IMR-90 (cell line): ENCODE results near the gene RARRES2. TPM values are rescaled to one million over a fixed set of nuclear protein-coding genes. Genes with fewer than 3 reads are reported as not detected.

ENCODE experiments used
- ATAC-seq: fragments of 200-7000 bp; cut with Tn5 transposase; 2 replicates; pipeline ENCODE4 v1.9.1; 2020; ENCODE audit warnings: low read depth, mild to moderate bottlenecking, moderate library complexity
- BruUV-seq: library from RNA; stranded (reverse); fragments of 400-500 nt; replicated peaks from 2 replicates; lab custom pipeline; 2021; lab: Mats Ljungman, UMichigan
- CTCF ChIA-PET: fragments of 300-600 bp; formaldehyde crosslinking; extraction: SDS; loops from one replicate; lab custom pipeline; 2021; ENCODE audit warnings: antibody characterized with exemption; lab: Yijun Ruan, JAX
- POLR2A ChIA-PET: fragments of 300-600 bp; sonication (Branson Sonifier 250); formaldehyde crosslinking; loops from one replicate; lab custom pipeline; 2022; ENCODE audit warnings: antibody characterized with exemption; ENCODE audit not compliant: unreplicated experiment; lab: Charles Lee
- DNase-seq: peaks from one replicate; pipeline ENCODE4 v3.0.0; 2013
- H2AFZ ChIP-seq: replicated peaks from 2 replicates; pipeline ENCODE3; 2013; ENCODE audit warnings: low read length, mild to moderate bottlenecking; ENCODE audit not compliant: poor library complexity
- H2AK5ac ChIP-seq: 2 replicates; pipeline ENCODE4 v1.6.1; 2013; ENCODE audit warnings: low read depth, low read length, inconsistent platforms
- H2AK9ac ChIP-seq: replicated peaks from 2 replicates; pipeline ENCODE3; 2013; ENCODE audit warnings: mild to moderate bottlenecking, low read depth, low read length, moderate library complexity; ENCODE audit not compliant: poor library complexity
- H2BK120ac ChIP-seq: 2 replicates; pipeline ENCODE4 v1.6.1; 2013; ENCODE audit warnings: low read depth, low read length, inconsistent platforms
- H2BK15ac ChIP-seq: 3 replicates; pipeline ENCODE4 v1.6.1; 2013; ENCODE audit warnings: low read depth, low read length, inconsistent platforms
- H2BK20ac ChIP-seq: 2 replicates; pipeline ENCODE4 v1.6.1; 2013; ENCODE audit warnings: low read depth, mild to moderate bottlenecking, inconsistent platforms, low read length, moderate library complexity
- H2BK5ac ChIP-seq: 2 replicates; pipeline ENCODE4 v1.6.1; 2013; ENCODE audit warnings: mild to moderate bottlenecking, low read depth, low read length, inconsistent platforms; ENCODE audit not compliant: poor library complexity, severe bottlenecking
- H3K14ac ChIP-seq: replicated peaks from 2 replicates; pipeline ENCODE4 v1.6.1; 2013; ENCODE audit warnings: low read depth, low read length, inconsistent platforms
- H3K18ac ChIP-seq: 2 replicates; pipeline ENCODE4 v1.6.1; 2013; ENCODE audit warnings: low read depth, low read length, control low read depth
- H3K23ac ChIP-seq: 2 replicates; pipeline ENCODE4 v1.6.1; 2013; ENCODE audit warnings: low read depth, low read length, inconsistent platforms
- H3K27ac ChIP-seq: 2 replicates; pipeline ENCODE4 v1.5.1; 2013; ENCODE audit warnings: mild to moderate bottlenecking, control low read depth, low read length; ENCODE audit not compliant: insufficient read depth
- H3K27me3 ChIP-seq: 2 replicates; pipeline ENCODE4 v1.6.1; 2013; ENCODE audit warnings: low read length; ENCODE audit not compliant: control insufficient read depth, insufficient read depth
- H3K36me3 ChIP-seq: 2 replicates; pipeline ENCODE4 v1.6.1; 2013; ENCODE audit warnings: low read length, mixed read lengths; ENCODE audit not compliant: control insufficient read depth, insufficient read depth
- H3K4ac ChIP-seq: 2 replicates; pipeline ENCODE4 v1.6.1; 2013; ENCODE audit warnings: low read depth, low read length, inconsistent platforms
- H3K4me1 ChIP-seq: 2 replicates; pipeline ENCODE4 v1.6.1; 2013; ENCODE audit warnings: low read length, mixed read lengths; ENCODE audit not compliant: control insufficient read depth, insufficient read depth
- H3K4me2 ChIP-seq: 2 replicates; pipeline ENCODE4 v1.6.1; 2013; ENCODE audit warnings: low read depth, mild to moderate bottlenecking, control low read depth, low read length, moderate library complexity
- H3K4me3 ChIP-seq: 2 replicates; pipeline ENCODE4 v1.5.1; 2013; ENCODE audit warnings: low read depth, mild to moderate bottlenecking, control low read depth, low read length, moderate library complexity; ENCODE audit not compliant: insufficient read depth
- H3K56ac ChIP-seq: 2 replicates; pipeline ENCODE4 v1.6.1; 2013; ENCODE audit warnings: low read length, inconsistent platforms; ENCODE audit not compliant: insufficient read depth; ENCODE audit errors: extremely low read depth
- H3K79me1 ChIP-seq, 2 experiments: 2 replicates each; pipeline ENCODE4 v1.6.1; 2013; ENCODE audit warnings: low read length in 2 of 2, inconsistent platforms in 1 of 2, low read depth in 1 of 2
- H3K9ac ChIP-seq: 2 replicates; pipeline ENCODE4 v1.6.1; 2013; ENCODE audit warnings: low read depth, low read length, control low read depth
- H3K9me1 ChIP-seq: 2 replicates; pipeline ENCODE4 v1.6.1; 2013; ENCODE audit warnings: low read length, inconsistent platforms; ENCODE audit not compliant: insufficient read depth
- H3K9me3 ChIP-seq: 2 replicates; pipeline ENCODE4 v1.6.1; 2013; ENCODE audit warnings: low read length; ENCODE audit not compliant: control insufficient read depth, insufficient read depth
- H4K20me1 ChIP-seq: 2 replicates; pipeline ENCODE4 v1.6.1; 2013; ENCODE audit warnings: low read length, inconsistent platforms; ENCODE audit not compliant: insufficient read depth
- H4K5ac ChIP-seq: 2 replicates; pipeline ENCODE4 v1.6.1; 2013; ENCODE audit warnings: mild to moderate bottlenecking, low read depth, low read length, control low read depth
- H4K8ac ChIP-seq, 2 experiments: 2 replicates each; pipeline ENCODE4 v1.6.1; 2013; ENCODE audit warnings: low read depth in 2 of 2, low read length in 2 of 2, control low read depth in 1 of 2, inconsistent platforms in 1 of 2
- H4K91ac ChIP-seq: 2 replicates; pipeline ENCODE4 v1.6.1; 2013; ENCODE audit warnings: low read depth, low read length, inconsistent platforms; ENCODE audit not compliant: insufficient read depth
- CTCF ChIP-seq: conservative IDR thresholded peaks from 2 replicates; pipeline ENCODE4 v1.5.1; 2012; ENCODE audit warnings: mild to moderate bottlenecking, low read depth, low read length, improper control_type of control experiment
- RCOR1 ChIP-seq: IDR thresholded peaks from 2 replicates; pipeline ENCODE4 v1.6.1; 2012; ENCODE audit warnings: mild to moderate bottlenecking, low read length, improper control_type of control experiment; ENCODE audit not compliant: insufficient replicate concordance
- RFX5 ChIP-seq: IDR thresholded peaks from 2 replicates; pipeline ENCODE4 v1.8.0; 2012; ENCODE audit warnings: low read depth, mild to moderate bottlenecking, low read length, moderate library complexity
- WGBS, 2 experiments: methylation state at CpG; one replicate each; pipeline versions ENCODE4 v1.1.5 to v1.1.7; 2013; ENCODE audit warnings: missing lambda C conversion rate in 2 of 2; ENCODE audit not compliant: insufficient read length in 1 of 2; ENCODE audit errors: extremely low coverage in 2 of 2; 5-methylcytosine and 5-hydroxymethylcytosine counted together
- dilution Hi-C: fragments of 300-500 bp; cut with HindIII; formaldehyde crosslinking; loops from one replicate; pipeline ENCODE4 v1.14.3; 2018; ENCODE audit warnings: low sequenced_read_pairs; ENCODE audit not compliant: unreplicated experiment
- in situ Hi-C: fragments of 300-500 bp; cut with MboI; formaldehyde crosslinking; loops from 3 replicates; pipeline ENCODE4 v1.14.3; 2019; ENCODE audit warnings: low sequenced_read_pairs, inconsistent platforms, mixed read lengths
- intact Hi-C: fragments of 100-400 bp; cut with micrococcal nuclease; formaldehyde crosslinking; loops from 2 replicates; pipeline ENCODE4 v1.10.0; 2022
- polyA plus RNA-seq, 3 experiments: library from polyadenylated mRNA; depleted of rRNA; stranded (reverse); fragments of >200 nt; gene quantifications; 2 replicates each; pipeline ENCODE4 v1.2.3, GENCODE V29; 2012; ENCODE audit warnings: low replicate concordance in 1 of 3
- total RNA-seq: library from RNA; depleted of rRNA; stranded (reverse); fragments of >200 nt; gene quantifications from 2 replicates; pipeline ENCODE4 v1.2.3, GENCODE V29; 2012

The RARRES2 gene
- total and polyA plus RNA-seq, 2 of the 4 experiments (the other 2 are of a cell fraction): 1.6 TPM; not detected in 1

DNA sequence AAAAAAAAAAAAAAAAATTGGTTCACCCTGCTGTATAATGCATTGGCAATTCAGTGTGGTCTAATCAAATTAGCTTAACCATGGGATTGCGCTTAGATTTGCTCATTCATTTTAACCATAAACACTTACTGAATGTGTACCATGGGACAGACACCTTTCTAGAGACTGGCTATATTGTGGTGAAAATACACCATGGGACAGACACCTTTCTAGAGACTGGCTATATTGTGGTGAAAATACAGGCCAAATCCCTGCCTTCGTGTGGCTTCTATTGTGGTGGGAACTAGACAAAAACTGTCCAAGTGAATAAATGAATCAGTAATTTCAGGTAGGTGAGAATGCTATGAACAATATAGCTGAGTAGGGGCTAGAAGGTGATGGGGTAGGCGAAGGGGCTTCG is 17.0 kb upstream of the RARRES2 start:
- Histone ChIP-seq H3K23ac (no peak overlapping the region), H3K9ac (no peak overlapping the region), H3K4me2 (no peak overlapping the region), H3K56ac (no peak overlapping the region), H4K20me1 (no peaks in the 10 kb centered on the region), H3K14ac (no peak overlapping the region), H2BK120ac (no peak overlapping the region), H4K5ac (no peak overlapping the region), H3K4me3 (no peak overlapping the region), H3K18ac (no peak overlapping the region), H2AK9ac (no peak overlapping the region), H2AFZ (no peak overlapping the region), H3K9me1 (no peaks in the 10 kb centered on the region; the same call in 1 of the 2 replicates), H3K4ac (no peak overlapping the region), H2BK15ac (no peak overlapping the region), H3K36me3 (no peaks in the 10 kb centered on the region), H3K4me1 (no peaks in the 10 kb centered on the region; the same call in 1 of the 2 replicates), H3K79me1 (no peaks in the 10 kb centered on the region), H3K27me3 (peaks cover 2% of the 10 kb centered on the region; the same call in 1 of the 2 replicates), H2BK5ac (no peak overlapping the region), H2AK5ac (no peak overlapping the region), H4K8ac (no peak overlapping the region), H4K91ac (no peak overlapping the region), H3K27ac (no peak overlapping the region), H2BK20ac (no peak overlapping the region), H3K9me3 (no peaks in the 10 kb centered on the region)
- BruUV-seq: no TSS peak
- dilution Hi-C loops: no loop called here
- TF ChIP-seq CTCF: no peak
- no peak for TF ChIP-seq RCOR1
- no peak for TF ChIP-seq RFX5
- ChIA-PET POLR2A (no interaction called here), CTCF (interaction anchor here (0.5 to 0.7 kb wide), 4 partner anchors 49 to 1558 kb away, joined by 3 to 6 read pairs (median 3); no protein-coding TSS in a partner anchor)
- in situ Hi-C loops: no loop called here
- intact Hi-C loops: no loop called here
- no peak for DNase-seq
- WGBS, 2 experiments: 100% methylated on average over 3 of the region's 4 CpGs; no CpG with 5 or more reads in 1 of the 2 experiments
- no peak for ATAC-seq
